Measurements from ENCODE around the gene LPP.

LPP gene

GRCh38 chr3:188729422-188729821 lies 575.5 kb downstream of the LPP start:
- no peak for DNase-seq

- no peak for DNase-seq
Observed at GRCh38 chr3:188734395-188734794, 580.4 kb downstream of the LPP start.

GRCh38 chr3:188739511-188739910 lies 585.6 kb downstream of the LPP start:
- DNase-seq = no peak

GRCh38 chr3:188740010-188740409 lies 586.1 kb downstream of the LPP start:
- no peak for DNase-seq

- no peak for DNase-seq
Observed at GRCh38 chr3:188742755-188743550, 589.0 kb downstream of the LPP start.

GRCh38 chr3:188744166-188744565 lies 590.2 kb downstream of the LPP start:
- DNase-seq = no peak

- DNase-seq = no peak
Observed at GRCh38 chr3:188745031-188745430, 591.1 kb downstream of the LPP start.

- DNase-seq = no peak
Observed at GRCh38 chr3:188746291-188746783, 592.4 kb downstream of the LPP start.

GRCh38 chr3:188747489-188747888 lies 593.5 kb downstream of the LPP start:
- DNase-seq = no peak

GRCh38 chr3:188749010-188749617 lies 595.2 kb downstream of the LPP start:
- peak; percentile 55 for DNase-seq

GRCh38 chr3:188749830-188750229 lies 595.9 kb downstream of the LPP start:
- no peak for DNase-seq

GRCh38 chr3:188750617-188751016 lies 596.7 kb downstream of the LPP start:
- no peak for DNase-seq

- DNase-seq = no peak
Observed at GRCh38 chr3:188752850-188753249, 598.9 kb downstream of the LPP start.

- no peak for DNase-seq
Observed at GRCh38 chr3:188754267-188754666, 600.3 kb downstream of the LPP start.

- DNase-seq = no peak
Observed at GRCh38 chr3:188756241-188756640, 602.3 kb downstream of the LPP start.

GRCh38 chr3:188759336-188760005 lies 605.5 kb downstream of the LPP start:
- DNase-seq = no peak

GRCh38 chr3:188760408-188760807 lies 606.5 kb downstream of the LPP start:
- no peak for DNase-seq

- no peak for DNase-seq
Observed at GRCh38 chr3:188761439-188761838, 607.5 kb downstream of the LPP start.

GRCh38 chr3:188761964-188762363 lies 608.0 kb downstream of the LPP start:
- DNase-seq = no peak

- DNase-seq = no peak
Observed at GRCh38 chr3:188764609-188765008, 610.7 kb downstream of the LPP start.

- DNase-seq = no peak
Observed at GRCh38 chr3:188769831-188770230, 615.9 kb downstream of the LPP start.

GRCh38 chr3:188772886-188773285 lies 618.9 kb downstream of the LPP start:
- no peak for DNase-seq

GRCh38 chr3:188775412-188775811 lies 621.5 kb downstream of the LPP start:
- no peak for DNase-seq

- DNase-seq = no peak
Observed at GRCh38 chr3:188776447-188776846, 622.5 kb downstream of the LPP start.
